Astrocyte (in vitro differentiated cells and primary cell): Measurements from ENCODE around the gene TMED8.

Source experiments
- CTCF ChIP-seq: IDR thresholded peaks from 2 replicates; pipeline ENCODE4 v1.5.1; 2011; ENCODE audit warnings: low read depth, mild to moderate bottlenecking, inconsistent platforms, low read length, moderate library complexity; ENCODE audit not compliant: insufficient read depth
- EZH2 ChIP-seq: IDR thresholded peaks from 2 replicates; pipeline ENCODE4 v1.6.1; 2012; ENCODE audit warnings: mild to moderate bottlenecking, low read length, inconsistent platforms; ENCODE audit not compliant: insufficient read depth

GRCh38 chr14:77314539-77315457 is 62.1 kb downstream of the TMED8 start:
- TF ChIP-seq EZH2 (no peak), CTCF (no peak)
